Suprapubic skin (tissue), 4 donors: ENCODE data around the gene FANCE. TPM values are rescaled to one million over a fixed set of nuclear protein-coding genes. Genes with fewer than 3 reads are reported as not detected.

Experiments used
- DNase-seq, 2 donors: peaks; one replicate each; pipeline ENCODE4 v3.0.0-alpha.2; 2019; ENCODE audit warnings: low spot score in 2 of 2
- H3K27ac ChIP-seq: fragments of 200-600 bp; sonication (generic); one replicate; pipeline ENCODE4 v1.5.1; 2019
- H3K27me3 ChIP-seq: fragments of 200-600 bp; sonication (generic); one replicate; pipeline ENCODE4 v1.5.1; 2019
- H3K36me3 ChIP-seq: fragments of 200-600 bp; sonication (generic); one replicate; pipeline ENCODE4 v1.5.1; 2019
- H3K4me1 ChIP-seq: fragments of 200-600 bp; sonication (generic); one replicate; pipeline ENCODE4 v1.5.1; 2019
- H3K4me3 ChIP-seq: fragments of 200-600 bp; sonication (generic); one replicate; pipeline ENCODE4 v1.5.1; 2019; ENCODE audit warnings: mild to moderate bottlenecking
- H3K9me3 ChIP-seq: fragments of 200-600 bp; sonication (generic); one replicate; pipeline ENCODE4 v1.5.1; 2019
- CTCF ChIP-seq, 2 donors: fragments of 200-600 bp in 1 of 2; fragments of 450-650 bp in 1 of 2; sonication (generic) in 1 of 2; IDR thresholded peaks; one replicate each; pipeline ENCODE4 v1.5.1; 2016 to 2019; ENCODE audit warnings: antibody characterized with exemption in 2 of 2, mild to moderate bottlenecking in 1 of 2, moderate library complexity in 1 of 2
- EP300 ChIP-seq: sonication (generic); formaldehyde crosslinking; IDR thresholded peaks from one replicate; pipeline ENCODE4 v1.6.1; 2017; ENCODE audit warnings: antibody characterized with exemption
- POLR2A ChIP-seq, 2 donors: fragments of 450-650 bp; IDR thresholded peaks; one replicate each; pipeline ENCODE4 v1.6.1; 2017; ENCODE audit warnings: antibody characterized with exemption in 2 of 2, mild to moderate bottlenecking in 2 of 2, moderate library complexity in 2 of 2
- POLR2AphosphoS5 ChIP-seq, 3 donors: sonication (generic); formaldehyde crosslinking; IDR thresholded peaks; one replicate each; pipeline ENCODE4 v1.6.1; 2017; ENCODE audit warnings: antibody characterized with exemption in 3 of 3
- WGBS: methylation state at CpG from one replicate; pipeline ENCODE4 v1.1.5; 2018; 5-methylcytosine and 5-hydroxymethylcytosine counted together
- total RNA-seq, 4 donors: library from RNA; depleted of rRNA; stranded (reverse); fragments of >200 nt; gene quantifications; one replicate each; pipeline ENCODE4 v1.1.0, GENCODE V29; 2016

FANCE gene
- total RNA-seq, 4 donors from 2014 or later, result 20.6 to 25.6 (median 21.6) TPM

DNA sequence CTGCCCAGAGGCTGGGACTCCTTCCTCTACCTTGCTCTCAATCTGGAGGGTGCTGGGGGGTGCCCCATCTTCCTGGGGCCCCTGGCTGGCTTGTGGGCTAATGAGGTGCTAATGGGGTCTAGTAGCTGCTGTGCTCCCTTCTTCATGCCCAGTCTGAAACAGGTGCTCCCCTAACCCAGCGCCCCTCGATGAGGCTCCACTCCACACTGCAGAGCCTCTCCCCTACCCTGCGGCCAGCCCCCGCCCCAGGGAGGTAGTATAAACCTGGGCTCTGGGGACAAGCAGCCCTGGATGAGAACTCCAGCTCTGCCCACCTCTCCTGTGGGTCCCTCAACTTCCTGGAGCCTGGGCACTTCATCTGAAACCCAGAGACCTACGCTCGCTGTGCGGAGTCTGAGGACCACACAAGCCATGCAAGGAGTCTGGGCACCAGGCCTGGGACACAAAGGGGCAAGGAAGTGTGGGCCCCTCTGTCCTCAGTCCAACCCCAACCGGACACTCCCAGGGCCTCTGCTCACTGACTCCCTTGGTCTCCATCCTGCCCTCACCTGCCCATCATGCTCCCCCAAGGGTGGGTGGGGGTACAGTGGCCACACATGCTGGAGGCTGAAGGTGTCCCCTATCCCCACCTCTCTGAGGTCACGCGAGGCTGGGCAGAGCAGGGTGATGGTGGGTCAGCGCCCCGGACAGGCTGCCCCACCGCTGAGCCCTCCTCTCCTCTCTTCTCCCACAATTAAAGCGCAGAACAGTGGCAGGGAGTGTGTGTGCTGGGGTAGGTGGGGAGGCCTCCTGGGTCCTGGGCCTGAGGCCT, 22.2 kb downstream of the FANCE start:
- H3K27ac ChIP-seq, result no peak overlapping the region
- peaks cover 35% of the 10 kb centered on the region for H3K4me1 ChIP-seq
- H3K27me3 ChIP-seq, result no peaks in the 10 kb centered on the region
- DNase-seq, result no peak
- H3K36me3 ChIP-seq, result peaks cover 72% of the 10 kb centered on the region
- no peak for TF ChIP-seq POLR2AphosphoS5 (IDR thresholded peaks at IDR 0.05)
- H3K4me3 ChIP-seq, result no peak overlapping the region
- WGBS, result 93% methylated on average over 3 of the region's 14 CpGs
- no peaks in the 10 kb centered on the region for H3K9me3 ChIP-seq

GRCh38 chr6:35474942-35475570, 22.9 kb downstream of the FANCE start:
- peaks cover 80% of the 10 kb centered on the region for H3K36me3 ChIP-seq
- 88% methylated on average over 18 of the region's 20 CpGs for WGBS
- H3K9me3 ChIP-seq, result no peaks in the 10 kb centered on the region
- H3K27ac ChIP-seq, result no peak overlapping the region
- no peak overlapping the region for H3K4me3 ChIP-seq
- no peaks in the 10 kb centered on the region for H3K27me3 ChIP-seq
- TF ChIP-seq POLR2A (IDR thresholded peaks at IDR 0.05) (no peak), POLR2AphosphoS5 (IDR thresholded peaks at IDR 0.05) (no peak), EP300 (no peak), CTCF (IDR thresholded peaks at IDR 0.05) (no peak)
- H3K4me1 ChIP-seq, result peaks cover 27% of the 10 kb centered on the region
- no peak for DNase-seq

- Histone ChIP-seq H3K4me3 (no peak overlapping the region), H3K4me1 (peaks cover 22% of the 10 kb centered on the region), H3K9me3 (no peaks in the 10 kb centered on the region), H3K27me3 (no peaks in the 10 kb centered on the region), H3K27ac (no peak overlapping the region), H3K36me3 (peaks cover 80% of the 10 kb centered on the region)
- no CpG with 5 or more reads among the region's 4 CpGs for WGBS
- TF ChIP-seq POLR2A (IDR thresholded peaks at IDR 0.05) (no peak), EP300 (no peak), CTCF (IDR thresholded peaks at IDR 0.05) (no peak), POLR2AphosphoS5 (IDR thresholded peaks at IDR 0.05) (no peak)
- DNase-seq, result no peak
Observed at GRCh38 chr6:35475573-35475972, 23.4 kb downstream of the FANCE start.

GRCh38 chr6:35476004-35476403, 23.9 kb downstream of the FANCE start:
- Histone ChIP-seq H3K4me3 (no peak overlapping the region), H3K36me3 (peaks cover 78% of the 10 kb centered on the region), H3K27ac (no peak overlapping the region), H3K9me3 (no peaks in the 10 kb centered on the region), H3K27me3 (no peaks in the 10 kb centered on the region), H3K4me1 (peaks cover 18% of the 10 kb centered on the region)
- WGBS, result 72% methylated on average over 14 of the region's 14 CpGs
- no peak for DNase-seq
- TF ChIP-seq POLR2A (IDR thresholded peaks at IDR 0.05) (no peak), CTCF (IDR thresholded peaks at IDR 0.05) (no peak), EP300 (no peak), POLR2AphosphoS5 (IDR thresholded peaks at IDR 0.05) (no peak)

DNA sequence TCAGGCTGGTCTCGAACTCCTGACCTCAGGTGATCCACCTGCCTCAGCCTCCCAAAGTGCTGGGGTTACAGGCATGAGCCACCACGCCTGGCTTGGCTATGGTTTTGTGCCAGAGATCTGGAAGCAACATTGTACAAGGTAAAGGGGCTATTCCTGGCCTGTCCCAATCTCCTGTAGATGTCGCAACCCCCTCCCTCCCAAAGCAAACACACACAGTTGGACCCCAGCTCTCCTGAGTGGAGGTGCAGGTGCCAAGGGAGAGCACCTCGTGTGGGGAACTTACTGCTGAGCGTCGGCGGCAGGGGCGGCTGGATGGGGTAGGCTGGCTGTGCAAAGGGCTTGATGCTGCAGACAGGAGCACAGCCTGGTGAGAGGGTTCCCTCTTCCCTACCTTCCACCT, 24.9 kb downstream of the FANCE start:
- no peak for DNase-seq
- H3K36me3 ChIP-seq, result peaks cover 75% of the 10 kb centered on the region
- WGBS, result 87% methylated on average over 8 of the region's 8 CpGs

More for the DNA sequence above, 24.9 kb downstream of the FANCE start:
- no peak overlapping the region for H3K27ac ChIP-seq
- H3K9me3 ChIP-seq, result no peaks in the 10 kb centered on the region
- H3K4me1 ChIP-seq, result peaks cover 8% of the 10 kb centered on the region
- H3K4me3 ChIP-seq, result no peak overlapping the region
- TF ChIP-seq POLR2A (IDR thresholded peaks at IDR 0.05) (no peak), POLR2AphosphoS5 (IDR thresholded peaks at IDR 0.05) (no peak), EP300 (no peak), CTCF (IDR thresholded peaks at IDR 0.05) (no peak)
- no peaks in the 10 kb centered on the region for H3K27me3 ChIP-seq
